Progenitor cell of endocrine pancreas (in vitro differentiated cells): ENCODE measurements around the gene PANX3. TPM values are rescaled to one million over a fixed set of nuclear protein-coding genes. Genes with fewer than 3 reads are reported as not detected.

Experiments
- DNase-seq: peaks from one replicate; pipeline ENCODE4 v3.0.0; 2021; ENCODE audit warnings: low spot score; ENCODE audit not compliant: unreplicated experiment
- H3K27ac Mint-ChIP-seq: 2 replicates; pipeline ENCODE4 v1.8.0; 2021; ENCODE audit warnings: mild to moderate bottlenecking, moderate library complexity, mixed read lengths
- H3K27me3 Mint-ChIP-seq: 2 replicates; pipeline ENCODE4 v1.8.0; 2021; ENCODE audit warnings: mixed read lengths
- H3K36me3 Mint-ChIP-seq: 2 replicates; pipeline ENCODE4 v1.8.0; 2022; ENCODE audit warnings: mixed read lengths; ENCODE audit not compliant: insufficient read depth
- H3K4me1 Mint-ChIP-seq: 2 replicates; pipeline ENCODE4 v1.8.0; 2021; ENCODE audit warnings: low read depth, mixed read lengths
- H3K4me3 Mint-ChIP-seq: 2 replicates; pipeline ENCODE4 v1.8.0; 2021; ENCODE audit warnings: low read depth, mild to moderate bottlenecking, moderate library complexity, mixed read lengths
- H3K9me3 Mint-ChIP-seq: 2 replicates; pipeline ENCODE4 v1.8.0; 2021; ENCODE audit warnings: low read depth, mixed read lengths
- CTCF ChIP-seq: fragments of 200-600 bp; sonication (generic); IDR thresholded peaks from one replicate; pipeline ENCODE4 v1.5.0; 2021; ENCODE audit warnings: antibody characterized with exemption, mild to moderate bottlenecking; ENCODE audit not compliant: unreplicated experiment
- total RNA-seq: library from RNA; stranded (reverse); gene quantifications from 2 replicates; pipeline ENCODE4 v1.2.1, GENCODE V29; 2021

The PANX3 gene
- total RNA-seq, 1 donor from 2014 or later, result not detected

GRCh38 chr11:124625504-124626168, 14.4 kb downstream of the PANX3 start:
- Mint-ChIP-seq H3K27ac (no peak overlapping the region), H3K9me3 (no peaks in the 10 kb centered on the region), H3K27me3 (no peaks in the 10 kb centered on the region), H3K36me3 (peaks cover 13% of the 10 kb centered on the region), H3K4me3 (no peak overlapping the region), H3K4me1 (peaks cover 24% of the 10 kb centered on the region)
- DNase-seq, result no peak
- TF ChIP-seq CTCF, result no peak

DNA sequence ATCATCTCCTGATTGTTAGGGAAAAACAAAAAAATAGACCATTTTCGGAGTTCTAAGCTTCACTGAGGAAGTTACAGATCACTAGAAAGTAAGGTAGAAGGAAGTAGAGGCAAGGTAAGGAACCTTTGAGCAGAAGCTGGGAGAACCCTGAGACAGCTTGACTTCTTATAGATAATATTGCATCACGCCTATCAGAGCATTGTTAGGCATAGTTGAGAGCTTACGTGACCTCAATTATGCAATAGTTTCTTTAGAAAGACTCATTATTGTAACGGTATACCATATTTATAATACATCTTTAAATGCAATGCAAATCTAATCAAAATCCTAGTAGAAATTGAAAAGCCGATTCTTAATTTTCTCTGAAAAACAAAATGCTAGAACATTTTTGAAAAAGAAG, 16.3 kb downstream of the PANX3 start:
- Mint-ChIP-seq H3K36me3 (peaks cover 27% of the 10 kb centered on the region), H3K27ac (no peak overlapping the region), H3K4me1 (peaks cover 14% of the 10 kb centered on the region), H3K4me3 (no peak overlapping the region), H3K9me3 (no peaks in the 10 kb centered on the region), H3K27me3 (no peaks in the 10 kb centered on the region)
- DNase-seq, result no peak
- no peak for TF ChIP-seq CTCF

DNA sequence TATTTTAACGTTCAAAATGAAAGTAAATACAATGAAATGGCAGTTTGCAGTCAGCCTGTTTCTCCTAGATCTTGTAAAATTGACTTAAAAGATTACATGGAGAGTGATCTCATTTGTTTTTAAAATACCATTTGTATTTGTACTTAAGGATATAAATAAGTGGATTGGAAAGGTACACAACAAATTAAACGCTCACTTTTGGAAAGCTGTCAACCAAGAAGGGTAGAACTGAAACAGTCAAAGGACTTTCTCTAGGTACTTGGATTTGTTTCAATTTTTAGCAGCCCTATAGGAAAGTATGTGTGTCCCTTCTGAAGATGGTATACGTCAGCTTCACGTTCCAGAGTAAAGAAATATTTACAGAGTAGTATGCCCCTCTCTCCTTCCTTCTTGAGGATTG, 18.7 kb downstream of the PANX3 start:
- Mint-ChIP-seq H3K27me3 (no peaks in the 10 kb centered on the region), H3K27ac (no peak overlapping the region), H3K9me3 (no peaks in the 10 kb centered on the region), H3K4me3 (no peak overlapping the region), H3K4me1 (peaks cover 2% of the 10 kb centered on the region), H3K36me3 (peaks cover 34% of the 10 kb centered on the region)
- TF ChIP-seq CTCF, result no peak
- no peak for DNase-seq

DNA sequence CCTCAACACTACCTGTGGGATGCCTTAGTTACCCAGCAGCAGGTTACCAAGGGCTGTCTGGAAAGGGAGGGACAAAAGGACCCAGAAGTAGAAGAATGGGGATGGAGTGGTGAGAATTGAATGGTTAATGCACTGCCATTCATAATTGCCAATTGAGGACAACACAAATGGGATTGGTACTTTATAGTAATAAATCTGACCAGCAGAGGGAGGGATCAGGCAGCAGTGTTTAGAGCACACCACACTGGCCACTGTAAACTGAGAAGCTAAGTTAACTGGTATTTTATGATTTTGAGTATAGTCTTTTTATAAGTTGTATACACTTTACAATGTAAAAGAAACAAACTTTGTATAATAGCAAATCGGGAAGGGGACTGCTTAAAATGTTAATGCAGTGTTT, 22.1 kb downstream of the PANX3 start:
- no peaks in the 10 kb centered on the region for H3K27me3 Mint-ChIP-seq
- H3K36me3 Mint-ChIP-seq, result peaks cover 34% of the 10 kb centered on the region
- peaks cover 2% of the 10 kb centered on the region for H3K4me1 Mint-ChIP-seq
- no peak for DNase-seq
- no peak overlapping the region for H3K27ac Mint-ChIP-seq
- H3K4me3 Mint-ChIP-seq, result no peak overlapping the region
- H3K9me3 Mint-ChIP-seq, result no peaks in the 10 kb centered on the region
- TF ChIP-seq CTCF, result peak; percentile 24

DNA sequence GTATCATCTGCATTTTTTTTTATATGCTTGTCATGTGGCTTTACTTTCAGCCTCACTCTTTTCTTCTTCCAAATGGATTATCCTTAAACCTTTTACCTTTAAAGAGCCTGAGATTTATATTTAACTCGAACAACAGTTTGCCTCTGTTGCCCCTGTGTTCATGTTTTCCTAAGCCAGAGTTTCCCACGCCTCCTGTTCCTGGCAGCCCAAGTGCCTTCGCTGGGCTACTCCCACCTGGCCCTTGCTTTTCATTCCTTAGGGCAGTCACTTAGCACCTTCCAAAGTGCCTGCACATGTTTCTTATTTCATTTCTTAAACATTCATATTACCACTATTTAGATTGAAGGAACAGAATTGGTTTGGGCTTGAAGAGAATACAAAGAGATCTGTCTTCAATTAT, 24.7 kb downstream of the PANX3 start:
- no peaks in the 10 kb centered on the region for H3K27me3 Mint-ChIP-seq
- DNase-seq, result no peak
- TF ChIP-seq CTCF, result no peak
- H3K27ac Mint-ChIP-seq, result no peak overlapping the region
- H3K9me3 Mint-ChIP-seq, result no peaks in the 10 kb centered on the region
- no peak overlapping the region for H3K4me3 Mint-ChIP-seq
- H3K4me1 Mint-ChIP-seq, result peaks cover 2% of the 10 kb centered on the region
- H3K36me3 Mint-ChIP-seq, result peaks cover 30% of the 10 kb centered on the region
